Breast epithelium (tissue), 4 donors: ENCODE data around the gene EIF2S2. TPM values are rescaled to one million over a fixed set of nuclear protein-coding genes. Genes with fewer than 3 reads are reported as not detected.
"Not testable (repeated sequence)": the region's sequence is repeated elsewhere in the genome, so short reads cannot be mapped to it uniquely, and the experiment has no call there.

Experiments
- DNase-seq, 2 donors: peaks; one replicate each; pipeline ENCODE4 v3.0.0-alpha.2; 2019; ENCODE audit warnings: low spot score in 2 of 2
- H3K27ac ChIP-seq, 2 donors: fragments of 200-600 bp; sonication (generic) in 1 of 2; one replicate each; pipeline ENCODE4 v1.5.1; 2016 to 2019; ENCODE audit warnings: mild to moderate bottlenecking in 1 of 2
- H3K27me3 ChIP-seq, 2 donors: fragments of 200-600 bp; sonication (generic) in 1 of 2; one replicate each; pipeline versions ENCODE4 v1.5.1 to v1.6.0; 2017 to 2019; ENCODE audit warnings: control low read depth in 1 of 2, mild to moderate bottlenecking in 1 of 2
- H3K36me3 ChIP-seq: fragments of 200-600 bp; one replicate; pipeline ENCODE4 v1.5.1; 2019
- H3K4me1 ChIP-seq, 2 donors: fragments of 200-600 bp; sonication (generic); one replicate each; pipeline ENCODE4 v1.5.1; 2016 to 2019; ENCODE audit warnings: control low read depth in 1 of 2
- H3K4me3 ChIP-seq, 3 donors: fragments of 200-600 bp; sonication (generic); 1 replicate in 2 of 3; 2 replicates in 1 of 3; pipeline ENCODE4 v1.5.1; 2016 to 2019; ENCODE audit warnings: mild to moderate bottlenecking in 3 of 3, moderate library complexity in 2 of 3
- H3K9me3 ChIP-seq, 2 donors: fragments of 200-600 bp; sonication (generic) in 1 of 2; one replicate each; pipeline ENCODE4 v1.5.1; 2016 to 2019; ENCODE audit warnings: control low read depth in 1 of 2
- CTCF ChIP-seq, 3 donors: fragments of 450-650 bp; IDR thresholded peaks; one replicate each; pipeline ENCODE4 v1.5.1; 2016 to 2017; ENCODE audit warnings: antibody characterized with exemption in 3 of 3, mild to moderate bottlenecking in 3 of 3, moderate library complexity in 3 of 3
- POLR2A ChIP-seq: fragments of 450-650 bp; IDR thresholded peaks from one replicate; pipeline ENCODE4 v1.6.1; 2016; ENCODE audit warnings: antibody characterized with exemption, mild to moderate bottlenecking, moderate library complexity
- POLR2AphosphoS5 ChIP-seq, 3 donors: sonication (generic); formaldehyde crosslinking; IDR thresholded peaks; one replicate each; pipeline ENCODE4 v1.6.1; 2017; ENCODE audit warnings: antibody characterized with exemption in 3 of 3
- intact Hi-C: fragments of 100-400 bp; cut with DNase I; formaldehyde crosslinking; loops from one replicate; pipeline ENCODE4 v1.15.1; 2023; ENCODE audit warnings: low total_unique reads
- total RNA-seq, 3 donors: library from RNA; depleted of rRNA; stranded (reverse); fragments of >200 nt; gene quantifications; one replicate each; pipeline ENCODE4 v1.1.0, GENCODE V29; 2016

Gene EIF2S2, protein sequence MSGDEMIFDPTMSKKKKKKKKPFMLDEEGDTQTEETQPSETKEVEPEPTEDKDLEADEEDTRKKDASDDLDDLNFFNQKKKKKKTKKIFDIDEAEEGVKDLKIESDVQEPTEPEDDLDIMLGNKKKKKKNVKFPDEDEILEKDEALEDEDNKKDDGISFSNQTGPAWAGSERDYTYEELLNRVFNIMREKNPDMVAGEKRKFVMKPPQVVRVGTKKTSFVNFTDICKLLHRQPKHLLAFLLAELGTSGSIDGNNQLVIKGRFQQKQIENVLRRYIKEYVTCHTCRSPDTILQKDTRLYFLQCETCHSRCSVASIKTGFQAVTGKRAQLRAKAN
- total RNA-seq = 10 to 100 TPM; 45.6 to 55.4 (median 45.8) TPM

GRCh38 chr20:34111702-34112599, at the start of gene EIF2S2:
Gene EIF2S2 (minus strand): TSS chr20:34112243. CDS start chr20:34112110, 133 bp downstream.
- H3K36me3 ChIP-seq = no peaks in the 10 kb centered on the region
- H3K27ac ChIP-seq = peak within 1 kb of the TSS; percentile 94 to 98
- H3K27me3 ChIP-seq = no peaks in the 10 kb centered on the region
- intact Hi-C loops = no loop called here
- DNase-seq = peak; percentile 92 to 97
- peaks cover 0 to 8% of the 10 kb centered on the region in 2 donors for H3K4me1 ChIP-seq
- TF ChIP-seq POLR2AphosphoS5 (IDR thresholded peaks at IDR 0.05) = peak; percentile 89 to 98 (median 97)
- TF ChIP-seq CTCF (IDR thresholded peaks at IDR 0.05) = peak in 1 of 3 donors; percentile 16
- peak; percentile 94 for TF ChIP-seq POLR2A
- H3K4me3 ChIP-seq = peak within 1 kb of the TSS; percentile 73 to 99 (median 97)
- H3K9me3 ChIP-seq = no peaks in the 10 kb centered on the region

DNA sequence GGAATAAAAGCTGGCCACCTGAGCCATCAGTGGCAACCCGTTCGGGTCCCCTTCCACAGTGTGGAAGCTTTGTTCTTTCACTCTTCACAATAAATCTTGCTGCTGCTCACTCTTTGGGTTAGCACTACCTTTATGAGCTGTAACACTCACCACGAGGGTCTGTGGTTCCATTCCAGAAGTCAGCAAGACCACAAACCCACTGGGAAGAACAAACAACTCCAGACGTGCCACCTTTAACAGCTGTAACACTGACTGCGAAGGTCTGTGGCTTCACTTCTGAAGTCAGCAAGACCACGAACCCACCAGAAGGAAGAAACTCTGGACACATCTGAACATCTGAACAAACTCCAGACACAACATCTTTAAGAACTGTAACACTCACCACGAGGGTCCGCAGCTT, 45.7 kb upstream of the EIF2S2 start:
- H3K27me3 ChIP-seq, DNase-seq, H3K4me3 ChIP-seq, H3K27ac ChIP-seq, intact Hi-C loops, H3K36me3 ChIP-seq, H3K4me1 ChIP-seq, H3K9me3 ChIP-seq: not testable (repeated sequence)

GRCh38 chr20:34155836-34156235, 43.8 kb upstream of the EIF2S2 start:
- H3K4me1 ChIP-seq = no peaks in the 10 kb centered on the region
- no peaks in the 10 kb centered on the region for H3K27me3 ChIP-seq
- TF ChIP-seq CTCF (IDR thresholded peaks at IDR 0.05) = no peak
- DNase-seq = no peak
- H3K9me3 ChIP-seq = no peaks in the 10 kb centered on the region
- intact Hi-C loops = no loop called here
- H3K27ac ChIP-seq = no peak overlapping the region
- H3K36me3 ChIP-seq = no peaks in the 10 kb centered on the region
- H3K4me3 ChIP-seq = no peak overlapping the region

GRCh38 chr20:34153169-34153568, 41.1 kb upstream of the EIF2S2 start:
- H3K4me3 ChIP-seq, DNase-seq, H3K9me3 ChIP-seq, H3K4me1 ChIP-seq, intact Hi-C loops, H3K27ac ChIP-seq, H3K36me3 ChIP-seq, H3K27me3 ChIP-seq: not testable (repeated sequence)

DNA sequence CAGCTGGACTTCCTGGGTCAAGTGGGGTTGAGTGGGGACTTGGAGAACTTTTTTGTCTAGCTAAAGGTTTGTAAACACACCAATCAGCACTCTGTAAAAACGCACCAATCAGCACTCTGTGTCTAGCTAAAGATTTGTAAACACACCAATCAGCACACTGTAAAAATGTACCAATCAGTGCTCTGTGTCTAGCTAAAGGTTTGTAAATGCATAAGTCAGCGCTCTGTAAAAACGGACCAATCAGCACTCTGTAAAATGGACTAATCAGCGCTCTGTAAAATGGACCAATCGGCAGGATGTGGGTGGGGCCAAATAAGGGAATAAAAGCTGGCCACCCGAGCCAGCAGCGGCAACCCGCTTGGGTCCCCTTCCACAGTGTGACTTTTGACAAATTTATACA, 40.0 kb upstream of the EIF2S2 start:
- DNase-seq, H3K27me3 ChIP-seq, H3K27ac ChIP-seq, H3K4me3 ChIP-seq, H3K9me3 ChIP-seq, H3K36me3 ChIP-seq, intact Hi-C loops, H3K4me1 ChIP-seq: not testable (repeated sequence)

DNA sequence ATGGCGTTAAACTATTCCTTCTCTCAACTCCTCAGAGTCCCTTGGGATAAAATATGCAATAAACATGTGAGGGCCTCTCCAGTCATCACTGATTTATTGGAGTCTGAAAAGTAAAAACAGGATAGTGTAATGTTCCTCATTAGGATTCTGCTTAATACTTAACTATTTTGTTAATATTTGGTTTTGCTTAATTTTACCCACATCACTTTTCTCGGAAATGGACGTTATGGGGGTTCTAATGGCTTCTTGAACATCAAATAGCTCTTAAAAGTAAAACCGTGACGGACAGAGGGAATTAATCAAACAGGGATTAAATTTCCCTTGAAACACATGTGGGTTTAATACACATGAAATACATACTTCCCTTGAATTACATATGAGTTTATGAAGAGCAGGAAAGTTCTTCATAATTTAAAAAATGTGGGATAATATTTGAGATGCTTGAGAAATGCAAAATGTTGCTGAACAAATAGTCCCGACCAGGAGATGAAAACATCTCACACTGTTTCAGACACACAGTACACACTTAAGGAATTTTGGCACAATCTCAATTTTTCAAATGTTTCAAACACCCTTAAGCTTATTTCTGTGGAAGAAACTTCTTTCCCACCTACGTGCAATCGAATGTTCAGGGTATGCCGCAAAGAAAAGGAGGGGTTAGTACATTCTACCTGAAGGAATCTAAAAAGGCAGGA, 38.4 kb upstream of the EIF2S2 start:
- no peak overlapping the region for H3K27ac ChIP-seq

More for the DNA sequence above, 38.4 kb upstream of the EIF2S2 start:
- no peak overlapping the region for H3K4me3 ChIP-seq
- H3K36me3 ChIP-seq = no peaks in the 10 kb centered on the region
- no peaks in the 10 kb centered on the region for H3K27me3 ChIP-seq
- TF ChIP-seq POLR2AphosphoS5 (IDR thresholded peaks at IDR 0.05) (no peak), POLR2A (no peak), CTCF (IDR thresholded peaks at IDR 0.05) (no peak)
- no peaks in the 10 kb centered on the region for H3K4me1 ChIP-seq
- intact Hi-C loops = no loop called here
- DNase-seq = no peak
- no peaks in the 10 kb centered on the region for H3K9me3 ChIP-seq
